Glutamatergic neuron (in vitro differentiated cells): ENCODE results near the gene CCDC27. TPM values are rescaled to one million over a fixed set of nuclear protein-coding genes. Genes with fewer than 3 reads are reported as not detected.
A peak's percentile ranks its signal among the peaks of the same experiment; 100 is the strongest.
"Not testable (repeated sequence)": the region's sequence is repeated elsewhere in the genome, so short reads cannot be mapped to it uniquely, and the experiment has no call there.

ENCODE experiments used
- DNase-seq: peaks from one replicate; pipeline ENCODE4 v3.0.0; 2022
- H3K27ac Mint-ChIP-seq: one replicate; pipeline ENCODE4 v1.8.0; 2020; ENCODE audit warnings: mild to moderate bottlenecking, mixed read lengths, inconsistent platforms; ENCODE audit not compliant: unreplicated experiment
- H3K27me3 Mint-ChIP-seq: one replicate; pipeline ENCODE4 v1.8.0; 2020; ENCODE audit warnings: mild to moderate bottlenecking, moderate library complexity, mixed read lengths, inconsistent platforms; ENCODE audit not compliant: unreplicated experiment
- H3K36me3 Mint-ChIP-seq: one replicate; pipeline ENCODE4 v1.8.0; 2020; ENCODE audit warnings: mild to moderate bottlenecking, mixed read lengths, inconsistent platforms; ENCODE audit not compliant: unreplicated experiment
- H3K4me1 Mint-ChIP-seq: one replicate; pipeline ENCODE4 v1.8.0; 2020; ENCODE audit warnings: mild to moderate bottlenecking, low read depth, mixed read lengths, inconsistent platforms; ENCODE audit not compliant: unreplicated experiment
- H3K4me3 Mint-ChIP-seq: one replicate; pipeline ENCODE4 v1.8.0; 2020; ENCODE audit warnings: mild to moderate bottlenecking, mixed read lengths, inconsistent platforms; ENCODE audit not compliant: unreplicated experiment
- H3K9me3 Mint-ChIP-seq: one replicate; pipeline ENCODE4 v1.8.0; 2020; ENCODE audit warnings: mild to moderate bottlenecking, moderate library complexity, mixed read lengths, inconsistent platforms; ENCODE audit not compliant: unreplicated experiment
- total RNA-seq: library from RNA; stranded (reverse); fragmentation: NEBNext Ultra II Directional; extraction: Animal tissue kit (Norgen Biotek cat#: 25700); gene quantifications from one replicate; pipeline ENCODE4 v1.2.1, GENCODE V29; 2021; ENCODE audit not compliant: unreplicated experiment
- TF ChIP-seq, protein P1 (sequence below): fragments of 200-600 bp; sonication (generic); IDR thresholded peaks from one replicate; pipeline ENCODE4 v1.5.0; 2021; ENCODE audit not compliant: partially characterized antibody, unreplicated experiment

CCDC27 gene
- total RNA-seq, 1 donor from 2014 or later, result not detected

DNA sequence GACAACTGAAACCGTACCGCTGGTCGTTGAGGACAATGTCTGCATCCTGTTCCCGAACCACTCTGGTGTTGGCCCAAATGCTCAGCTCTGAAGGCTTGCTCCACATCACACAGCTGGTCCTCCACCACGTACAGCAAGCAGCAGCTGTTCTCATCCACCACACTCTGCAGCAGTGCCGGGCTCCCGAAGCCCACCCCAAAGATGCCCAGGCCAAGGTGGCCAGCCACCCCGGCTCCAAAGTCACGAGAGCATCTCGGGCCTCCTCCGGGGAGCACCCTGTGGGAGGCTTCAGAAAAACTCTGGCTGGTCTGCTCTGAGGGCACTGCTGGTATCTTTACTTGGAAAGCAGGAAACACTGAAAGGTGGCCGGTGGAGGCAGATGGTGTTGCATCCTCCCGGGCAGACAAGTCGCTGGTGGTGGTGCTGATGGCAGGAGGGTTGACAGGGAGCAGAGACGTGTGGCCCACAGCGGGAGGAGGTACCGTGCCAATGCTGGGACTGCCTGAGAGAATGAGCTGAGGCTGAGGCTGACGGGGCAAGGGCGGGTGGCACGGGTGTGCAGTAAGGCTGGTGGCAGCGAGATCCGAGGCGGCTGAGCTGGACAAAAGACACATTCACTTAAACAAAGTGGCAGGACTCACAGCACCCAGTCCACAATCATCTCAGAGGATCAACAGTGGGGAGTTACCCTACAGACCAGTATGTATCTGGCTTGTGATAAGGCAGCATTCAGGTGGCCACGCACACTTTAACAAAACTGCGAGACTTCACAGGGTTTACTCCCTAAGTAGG lies 6.5 kb upstream of the CCDC27 start:
- Mint-ChIP-seq H3K36me3 (no peaks in the 10 kb centered on the region), H3K27me3 (peaks cover 4% of the 10 kb centered on the region), H3K27ac (peak overlapping the region; percentile 41), H3K9me3 (peaks cover 6% of the 10 kb centered on the region), H3K4me3 (peak overlapping the region; percentile 93), H3K4me1 (peaks cover 11% of the 10 kb centered on the region)
- TF ChIP-seq, protein P1, sequence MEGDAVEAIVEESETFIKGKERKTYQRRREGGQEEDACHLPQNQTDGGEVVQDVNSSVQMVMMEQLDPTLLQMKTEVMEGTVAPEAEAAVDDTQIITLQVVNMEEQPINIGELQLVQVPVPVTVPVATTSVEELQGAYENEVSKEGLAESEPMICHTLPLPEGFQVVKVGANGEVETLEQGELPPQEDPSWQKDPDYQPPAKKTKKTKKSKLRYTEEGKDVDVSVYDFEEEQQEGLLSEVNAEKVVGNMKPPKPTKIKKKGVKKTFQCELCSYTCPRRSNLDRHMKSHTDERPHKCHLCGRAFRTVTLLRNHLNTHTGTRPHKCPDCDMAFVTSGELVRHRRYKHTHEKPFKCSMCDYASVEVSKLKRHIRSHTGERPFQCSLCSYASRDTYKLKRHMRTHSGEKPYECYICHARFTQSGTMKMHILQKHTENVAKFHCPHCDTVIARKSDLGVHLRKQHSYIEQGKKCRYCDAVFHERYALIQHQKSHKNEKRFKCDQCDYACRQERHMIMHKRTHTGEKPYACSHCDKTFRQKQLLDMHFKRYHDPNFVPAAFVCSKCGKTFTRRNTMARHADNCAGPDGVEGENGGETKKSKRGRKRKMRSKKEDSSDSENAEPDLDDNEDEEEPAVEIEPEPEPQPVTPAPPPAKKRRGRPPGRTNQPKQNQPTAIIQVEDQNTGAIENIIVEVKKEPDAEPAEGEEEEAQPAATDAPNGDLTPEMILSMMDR, result no peak
- DNase-seq, result no peak

DNA sequence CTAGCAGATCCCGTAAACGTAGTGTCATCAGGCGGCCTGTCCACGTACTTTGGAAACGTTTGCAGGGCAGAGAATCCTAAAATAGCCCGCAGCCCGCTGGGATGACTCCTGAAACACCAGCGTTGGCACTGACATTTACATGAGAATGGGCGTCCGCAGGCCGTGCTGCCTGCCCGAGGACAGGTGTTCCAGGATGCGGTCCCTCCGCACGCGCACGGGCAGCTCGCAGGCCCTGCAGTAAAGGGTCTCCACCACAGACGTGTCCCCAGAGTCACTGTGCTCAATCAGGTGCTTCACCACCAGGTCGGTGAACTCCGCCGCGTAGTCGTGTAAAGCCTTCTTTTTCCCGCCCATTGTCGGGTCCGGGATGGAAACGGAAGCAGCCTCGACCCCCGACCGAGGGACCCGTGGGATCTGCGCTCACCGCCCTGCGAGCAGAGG lies 5.8 kb upstream of the CCDC27 start:
- Mint-ChIP-seq H3K36me3 (no peaks in the 10 kb centered on the region), H3K27ac (peak overlapping the region; percentile 79), H3K4me1 (peaks cover 11% of the 10 kb centered on the region), H3K27me3 (peaks cover 4% of the 10 kb centered on the region), H3K9me3 (peaks cover 6% of the 10 kb centered on the region), H3K4me3 (peak overlapping the region; percentile 93)
- TF ChIP-seq, protein P1, result no peak
- no peak for DNase-seq

DNA sequence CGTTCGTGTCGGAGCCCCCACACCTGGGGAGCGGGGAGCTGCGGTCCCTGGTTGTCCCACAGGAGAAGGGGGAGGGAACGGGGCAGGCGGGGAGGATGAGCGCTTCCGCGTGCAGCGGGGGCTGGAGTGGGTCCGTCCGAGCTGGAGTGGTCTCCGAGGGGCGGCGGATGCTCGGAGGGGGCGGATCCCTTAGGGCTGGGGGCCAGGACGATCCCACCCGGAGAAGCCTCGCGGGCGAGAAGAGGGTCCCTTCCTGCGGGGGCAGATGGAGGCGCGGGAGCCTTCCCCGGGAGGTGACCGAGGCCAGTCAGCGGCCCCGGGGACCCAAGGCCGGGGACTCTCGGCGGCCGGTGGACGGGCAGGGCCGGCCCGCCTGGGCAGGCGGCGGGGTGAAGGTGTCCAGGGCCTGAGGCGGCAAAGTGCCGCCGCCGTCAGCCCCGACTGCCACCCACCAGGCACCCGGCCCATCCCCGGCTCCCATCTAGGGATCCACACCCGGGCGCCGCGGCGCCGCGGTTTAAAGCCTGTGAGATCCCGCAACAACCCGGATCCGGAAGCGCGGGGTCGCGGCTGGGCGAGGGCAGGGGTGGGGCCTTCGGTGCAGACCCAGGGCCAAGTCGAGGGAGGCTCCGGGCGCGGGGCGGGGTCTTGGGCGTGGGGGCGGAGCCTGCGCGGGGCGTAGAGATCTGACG lies 5.3 kb upstream of the CCDC27 start:
- H3K9me3 Mint-ChIP-seq, result peaks cover 2% of the 10 kb centered on the region
- peak overlapping the region; percentile 79 for H3K27ac Mint-ChIP-seq
- no peaks in the 10 kb centered on the region for H3K36me3 Mint-ChIP-seq
- peaks cover 11% of the 10 kb centered on the region for H3K4me1 Mint-ChIP-seq
- peak overlapping the region; percentile 93 for H3K4me3 Mint-ChIP-seq
- TF ChIP-seq, protein P1, result no peak
- peaks cover 4% of the 10 kb centered on the region for H3K27me3 Mint-ChIP-seq
- peak; percentile 97 for DNase-seq

DNA sequence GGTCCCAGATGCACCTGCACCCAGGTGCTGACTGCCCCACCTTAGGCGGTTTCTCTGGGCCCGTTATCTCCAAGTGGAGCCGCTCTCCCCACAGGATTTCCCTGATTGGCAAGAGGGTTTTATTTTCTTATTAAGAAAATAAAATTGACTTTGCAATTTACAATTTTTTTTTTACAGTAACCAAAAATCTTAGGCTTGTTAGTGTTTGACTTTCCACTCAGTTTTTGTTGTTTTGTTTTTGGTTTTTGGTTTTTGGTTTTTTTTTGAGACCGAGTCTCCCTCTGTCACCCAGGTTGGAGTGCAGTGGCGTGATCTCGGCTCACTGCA lies 4.8 kb upstream of the CCDC27 start:
- Mint-ChIP-seq H3K4me3 (peak overlapping the region; percentile 65), H3K27me3 (peaks cover 4% of the 10 kb centered on the region), H3K36me3 (no peaks in the 10 kb centered on the region), H3K27ac (no peak overlapping the region), H3K9me3 (peaks cover 2% of the 10 kb centered on the region), H3K4me1 (peaks cover 13% of the 10 kb centered on the region)
- no peak for DNase-seq
- TF ChIP-seq, protein P1, result no peak

DNA sequence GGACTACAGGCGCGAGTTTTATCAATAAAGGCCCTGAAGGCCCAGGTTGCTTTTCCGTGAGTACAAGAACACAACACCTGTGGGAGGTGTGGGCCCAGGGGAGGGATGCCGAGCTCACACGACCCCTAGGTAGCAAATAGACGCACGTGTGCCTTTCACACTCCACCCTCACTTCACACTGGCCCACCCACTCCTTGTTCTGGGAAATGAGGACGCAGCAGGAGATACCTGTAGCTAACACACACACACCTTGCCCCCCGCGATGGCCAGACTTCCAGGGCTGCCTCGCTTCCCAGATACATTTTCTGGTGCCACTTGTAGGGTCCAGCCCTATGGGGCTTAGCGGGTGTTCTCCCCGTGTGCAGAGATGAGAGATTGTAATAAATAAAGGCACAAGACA lies 4.3 kb upstream of the CCDC27 start:
- peaks cover 13% of the 10 kb centered on the region for H3K4me1 Mint-ChIP-seq
- H3K36me3 Mint-ChIP-seq, result no peaks in the 10 kb centered on the region
- no peak for DNase-seq
- H3K27me3 Mint-ChIP-seq, result peaks cover 4% of the 10 kb centered on the region
- no peak overlapping the region for H3K27ac Mint-ChIP-seq
- peaks cover 2% of the 10 kb centered on the region for H3K9me3 Mint-ChIP-seq
- H3K4me3 Mint-ChIP-seq, result peak overlapping the region; percentile 65
- TF ChIP-seq, protein P1, result no peak

DNA sequence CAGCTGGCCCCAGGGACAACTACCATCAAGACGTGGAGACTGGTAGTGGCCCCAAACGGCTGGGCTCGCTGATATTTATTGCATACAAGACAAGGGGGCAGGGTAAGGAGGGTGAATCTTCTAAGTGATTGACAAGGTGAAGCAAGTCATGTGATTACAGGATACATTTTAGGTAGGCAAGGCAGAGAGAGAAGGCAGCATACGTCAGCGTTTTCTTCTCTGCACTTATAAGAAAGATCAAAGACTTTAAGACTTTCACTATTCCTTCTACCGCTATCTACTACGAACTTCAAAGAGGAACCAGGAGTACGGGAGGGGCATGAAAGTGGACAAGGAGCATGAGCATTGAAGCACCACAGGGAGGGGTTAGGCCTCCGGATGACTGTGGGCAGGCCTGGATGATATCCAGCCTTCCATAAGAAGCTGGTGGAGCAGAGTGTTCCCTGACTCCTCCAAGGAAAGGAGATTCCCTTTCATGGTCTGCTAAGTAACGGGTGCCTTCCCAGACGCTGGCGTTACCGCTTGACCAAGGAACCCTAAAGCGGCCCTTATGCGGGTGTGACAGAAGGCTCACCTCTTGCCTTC lies 3.8 kb upstream of the CCDC27 start:
- not testable (repeated sequence) for H3K27me3 Mint-ChIP-seq, H3K36me3 Mint-ChIP-seq, H3K9me3 Mint-ChIP-seq, H3K27ac Mint-ChIP-seq, H3K4me3 Mint-ChIP-seq, DNase-seq
- H3K4me1 Mint-ChIP-seq, result peaks cover 13% of the 10 kb centered on the region
